G401.6 (cell line): ENCODE data around the gene CLDN18.

ENCODE experiments used
- FAIRE-seq: peaks from 2 replicates; lab custom pipeline; 2012; peaks lifted over from hg19 to GRCh38; lab: Jason Lieb, UNC

The CLDN18 gene

GRCh38 chr3:138025553-138025952 is 15.6 kb downstream of the CLDN18 start:
- FAIRE-seq: no peak

DNA sequence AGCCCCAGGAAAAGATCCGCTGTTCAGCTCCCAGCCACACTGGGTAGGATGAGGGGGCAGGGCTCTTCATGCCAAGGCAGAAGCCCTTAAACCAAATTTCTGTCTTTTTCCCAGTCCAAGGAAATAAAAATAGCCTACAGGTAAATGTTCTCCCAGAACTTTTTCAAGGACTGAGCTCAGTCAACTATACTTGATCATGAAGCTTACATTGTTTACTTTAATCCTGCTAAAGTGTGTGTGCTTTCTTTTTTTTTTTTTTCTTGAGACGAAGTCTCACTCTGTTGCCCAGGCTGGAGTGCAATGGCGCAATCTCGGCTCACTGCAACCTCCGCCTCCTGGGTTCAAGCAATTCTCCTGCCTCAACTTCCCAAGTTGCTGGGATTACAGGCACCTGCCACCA is 17.9 kb downstream of the CLDN18 start:
- no peak for FAIRE-seq

DNA sequence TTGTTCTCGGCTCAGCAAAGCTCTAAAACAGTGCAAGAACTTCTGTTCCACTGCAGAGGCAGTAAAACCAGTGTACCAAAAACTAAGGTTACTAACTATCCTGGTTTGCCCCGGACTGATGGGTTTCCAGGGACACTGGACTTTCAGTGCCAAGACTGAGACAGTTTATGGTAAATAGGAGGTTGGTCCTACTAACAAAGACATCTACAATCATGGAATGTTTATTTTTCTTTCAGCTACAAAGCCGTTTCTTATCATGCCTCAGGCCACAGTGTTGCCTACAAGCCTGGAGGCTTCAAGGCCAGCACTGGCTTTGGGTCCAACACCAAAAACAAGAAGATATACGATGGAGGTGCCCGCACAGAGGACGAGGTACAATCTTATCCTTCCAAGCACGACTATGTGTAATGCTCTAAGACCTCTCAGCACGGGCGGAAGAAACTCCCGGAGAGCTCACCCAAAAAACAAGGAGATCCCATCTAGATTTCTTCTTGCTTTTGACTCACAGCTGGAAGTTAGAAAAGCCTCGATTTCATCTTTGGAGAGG is 20.8 kb downstream of the CLDN18 start:
- no peak for FAIRE-seq

- no peak for FAIRE-seq
These were observed 21.6 kb downstream of the CLDN18 start for GRCh38 chr3:138031536-138031935.

DNA sequence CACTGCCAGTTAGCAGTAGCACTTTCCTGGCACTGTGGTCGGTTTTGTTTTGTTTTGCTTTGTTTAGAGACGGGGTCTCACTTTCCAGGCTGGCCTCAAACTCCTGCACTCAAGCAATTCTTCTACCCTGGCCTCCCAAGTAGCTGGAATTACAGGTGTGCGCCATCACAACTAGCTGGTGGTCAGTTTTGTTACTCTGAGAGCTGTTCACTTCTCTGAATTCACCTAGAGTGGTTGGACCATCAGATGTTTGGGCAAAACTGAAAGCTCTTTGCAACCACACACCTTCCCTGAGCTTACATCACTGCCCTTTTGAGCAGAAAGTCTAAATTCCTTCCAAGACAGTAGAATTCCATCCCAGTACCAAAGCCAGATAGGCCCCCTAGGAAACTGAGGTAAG is 22.6 kb downstream of the CLDN18 start:
- FAIRE-seq: no peak

- FAIRE-seq: no peak
These were observed 23.3 kb downstream of the CLDN18 start for GRCh38 chr3:138033202-138033691.

DNA sequence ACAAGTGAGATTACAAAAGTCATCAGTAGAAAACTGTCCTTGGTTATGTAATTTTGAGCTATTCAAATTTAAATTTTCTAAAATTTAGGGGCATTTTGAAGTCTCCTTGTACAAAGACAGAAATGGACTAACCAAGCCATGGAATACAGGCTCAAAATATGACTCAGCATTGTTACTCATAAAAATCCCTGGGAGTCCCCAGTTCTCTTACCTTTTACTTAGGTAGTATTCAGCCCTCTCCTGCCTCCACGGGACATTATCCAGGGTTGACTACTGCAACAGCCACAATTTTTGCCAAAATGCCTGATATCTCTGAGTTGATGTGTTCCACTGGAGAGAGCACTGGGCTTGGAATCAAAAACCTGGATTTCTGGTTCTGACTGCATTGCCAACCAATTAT is 25.0 kb downstream of the CLDN18 start:
- no peak for FAIRE-seq

DNA sequence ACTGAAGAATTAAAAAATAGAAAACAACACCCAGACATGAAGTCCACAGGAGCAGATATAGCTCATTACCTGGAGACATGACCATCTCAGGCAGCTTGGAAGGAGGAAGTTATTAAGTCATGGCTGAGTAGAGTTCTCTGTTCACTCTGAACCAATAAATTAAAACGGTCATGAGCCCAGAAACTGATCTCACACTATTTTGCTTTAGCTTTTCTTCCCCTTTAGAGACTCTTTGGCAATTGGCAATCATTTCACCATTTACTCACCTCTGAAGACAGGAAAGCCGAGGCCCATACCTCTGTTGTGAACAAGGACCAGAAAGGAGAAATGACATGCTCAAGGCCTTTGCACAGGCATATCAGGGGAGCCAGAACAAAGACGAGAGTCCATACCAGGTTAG is 26.6 kb downstream of the CLDN18 start:
- no peak for FAIRE-seq

- no peak for FAIRE-seq
These were observed 28.9 kb downstream of the CLDN18 start for GRCh38 chr3:138038725-138039462.

DNA sequence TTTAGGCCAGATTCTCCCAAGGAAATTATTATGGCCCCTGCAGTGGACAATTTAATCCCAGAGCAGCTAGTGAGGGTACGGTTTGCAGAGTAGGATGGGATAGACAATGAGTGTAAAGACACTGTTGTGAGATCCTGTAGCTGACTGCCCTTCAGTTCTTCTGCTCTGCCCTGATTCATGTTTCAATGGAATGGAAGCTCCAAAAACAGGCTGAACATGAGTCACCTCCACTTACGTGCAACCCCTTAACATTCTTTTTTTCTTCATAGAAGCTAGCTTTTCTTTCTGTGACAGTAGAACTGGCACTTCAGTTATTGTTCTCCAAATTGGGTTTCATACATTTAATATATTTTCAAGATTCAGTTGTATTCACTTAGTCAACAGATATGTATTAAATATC is 32.1 kb downstream of the CLDN18 start:
- no peak for FAIRE-seq

DNA sequence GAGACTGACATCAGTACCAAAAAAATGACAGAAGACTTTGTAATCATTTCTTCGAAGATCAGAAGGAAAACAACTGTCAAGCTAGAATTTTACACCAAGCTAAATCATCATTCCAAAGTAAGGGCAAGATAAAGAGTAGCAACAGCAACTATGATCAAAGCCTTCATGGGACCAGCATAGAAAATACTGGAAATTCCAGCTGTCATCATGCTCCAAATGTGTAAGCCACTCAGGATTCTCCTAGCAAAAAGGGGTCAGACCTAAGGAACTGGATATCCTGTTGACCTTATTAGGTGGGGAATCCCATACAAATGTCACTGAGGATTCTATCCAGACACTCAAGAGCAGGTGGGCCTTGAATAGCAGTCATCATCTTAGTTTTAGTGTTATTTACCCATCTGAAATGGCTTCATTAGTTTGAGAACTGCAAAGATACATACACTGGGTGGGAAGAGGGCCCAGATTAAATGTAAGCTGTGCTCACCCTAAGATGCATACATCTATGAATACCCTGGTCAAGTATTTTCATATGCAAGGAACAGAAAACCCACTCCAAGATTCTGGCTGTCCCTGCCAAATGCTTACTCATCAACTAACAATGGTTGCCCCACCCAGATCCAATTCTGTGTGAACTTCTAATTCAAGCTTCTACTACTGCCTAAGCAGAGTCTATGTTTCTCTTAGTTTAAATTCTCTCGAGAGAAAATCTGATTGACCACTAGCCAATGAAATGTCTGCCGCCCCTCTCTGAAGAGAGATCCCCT is 33.5 kb downstream of the CLDN18 start:
- no peak for FAIRE-seq

DNA sequence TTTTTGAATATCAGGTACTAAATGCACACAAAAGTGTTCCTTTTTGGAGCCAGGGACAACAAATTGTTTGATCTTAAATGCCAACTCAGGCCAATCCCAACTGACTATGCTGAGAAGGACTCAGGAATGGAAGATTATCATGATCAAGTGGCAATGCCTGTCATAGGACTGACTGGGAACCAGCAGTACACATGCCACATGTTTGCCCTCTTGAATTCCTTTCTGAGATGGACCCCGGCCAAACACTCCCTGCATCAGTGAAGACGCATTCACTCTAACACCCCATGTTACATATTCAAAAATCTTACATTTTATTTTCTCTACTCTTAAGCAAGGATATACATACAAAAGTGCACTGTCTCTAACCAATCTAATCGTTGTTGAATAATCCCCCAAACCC is 36.1 kb downstream of the CLDN18 start:
- FAIRE-seq: no peak

GRCh38 chr3:138046955-138047354 is 37.0 kb downstream of the CLDN18 start:
- FAIRE-seq: no peak

DNA sequence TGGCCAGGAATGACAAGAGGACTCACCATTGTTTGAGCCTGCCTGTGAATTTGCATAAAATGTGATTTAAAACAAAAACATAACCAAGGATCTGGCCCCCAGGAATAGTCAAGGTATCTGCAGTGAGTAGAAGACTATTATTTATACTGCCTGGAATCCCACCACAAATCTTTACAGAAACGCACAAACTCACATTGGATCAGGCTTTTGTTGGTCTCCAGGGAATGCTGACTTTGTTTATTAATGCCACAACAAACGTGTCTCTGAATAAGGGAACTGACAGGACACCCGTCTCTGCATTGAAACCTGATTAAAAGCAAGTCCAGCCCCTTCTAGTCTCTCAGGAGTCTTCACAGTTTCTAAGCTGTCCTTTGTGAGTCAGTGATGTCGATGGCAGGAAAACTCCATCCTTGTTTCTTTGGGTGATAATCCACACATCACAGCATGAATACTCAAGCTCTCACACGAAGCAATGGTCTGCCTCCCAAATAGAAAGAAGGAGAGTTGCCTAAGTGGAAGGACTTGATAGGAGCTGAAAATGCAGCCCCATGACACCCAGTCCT is 37.7 kb downstream of the CLDN18 start:
- no peak for FAIRE-seq

DNA sequence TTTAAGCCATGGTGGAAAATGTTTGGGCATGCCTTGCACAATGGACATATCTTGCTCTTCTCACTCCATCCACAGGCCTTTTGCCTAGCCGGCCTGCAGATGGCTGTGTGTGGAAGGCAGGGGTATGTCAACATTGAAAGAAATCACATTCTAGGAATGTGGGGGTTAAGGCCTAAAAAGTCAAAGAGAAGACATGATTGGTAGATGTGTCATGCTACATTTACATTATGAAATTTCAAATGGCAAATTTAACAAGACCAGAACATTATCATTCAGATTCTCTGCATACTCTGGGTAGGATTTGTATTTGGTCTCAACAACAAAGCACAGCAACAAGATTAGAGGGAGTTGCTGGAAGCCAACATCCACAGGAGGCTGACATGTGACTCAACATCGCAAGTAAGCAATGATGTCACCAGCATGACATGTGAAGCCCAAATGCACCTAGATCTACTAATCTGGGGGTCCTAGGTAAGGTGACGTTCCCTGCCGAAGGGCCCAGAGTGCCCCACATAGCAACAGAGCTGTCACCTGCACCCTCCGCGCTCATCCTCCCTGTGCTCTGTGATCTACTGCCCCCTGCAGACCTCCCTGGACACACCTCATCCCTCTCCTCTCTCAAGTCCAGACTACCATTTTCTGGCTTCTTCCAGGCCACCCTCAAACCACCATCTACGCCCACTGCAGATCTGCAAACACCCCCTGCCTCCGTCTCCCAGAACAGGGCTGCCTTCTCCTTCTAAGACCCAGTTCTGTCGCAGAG is 39.4 kb downstream of the CLDN18 start:
- FAIRE-seq: no peak

GRCh38 chr3:138051947-138052802 is 42.2 kb downstream of the CLDN18 start:
- no peak for FAIRE-seq

- no peak for FAIRE-seq
These were observed 44.1 kb downstream of the CLDN18 start for GRCh38 chr3:138054057-138054456.

DNA sequence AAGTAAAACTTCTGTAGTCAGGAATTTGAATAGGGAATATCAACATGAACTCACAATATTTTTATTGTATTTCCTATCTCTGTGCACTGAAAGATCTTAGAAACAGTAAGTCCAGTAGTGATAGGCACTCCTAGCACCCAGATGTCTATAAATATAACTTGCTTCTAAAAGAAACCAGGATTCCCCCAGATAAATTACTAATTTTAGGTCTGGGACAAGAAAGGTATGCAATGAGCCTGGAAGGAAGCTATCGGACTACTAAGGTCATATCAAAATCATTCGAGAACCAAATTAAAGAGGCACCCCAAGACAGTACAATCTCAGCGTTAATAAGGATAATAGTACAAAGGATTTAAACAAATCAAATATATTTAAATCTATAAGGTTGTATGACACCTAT is 47.4 kb downstream of the CLDN18 start:
- no peak for FAIRE-seq

GRCh38 chr3:138059261-138059660 is 49.3 kb downstream of the CLDN18 start:
- FAIRE-seq: no peak

DNA sequence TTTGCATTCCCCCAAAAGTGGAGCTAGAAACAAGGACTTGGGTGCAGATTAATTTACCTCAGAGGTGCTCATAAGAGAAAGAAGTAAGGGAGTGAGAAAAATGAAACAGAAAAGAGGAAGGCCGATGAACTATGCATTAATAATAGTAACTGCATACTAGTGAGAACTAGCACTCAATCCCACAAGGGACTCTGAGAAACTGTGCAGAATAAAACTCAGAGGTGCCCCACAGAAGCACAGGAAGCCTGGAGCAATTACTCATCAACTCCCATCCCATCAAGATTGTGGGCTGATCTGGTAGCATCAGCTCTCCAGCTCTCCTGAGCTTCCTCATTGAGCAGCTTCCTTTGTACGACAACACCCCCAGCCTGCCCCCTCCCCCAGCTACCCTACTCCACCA is 50.8 kb downstream of the CLDN18 start:
- no peak for FAIRE-seq

DNA sequence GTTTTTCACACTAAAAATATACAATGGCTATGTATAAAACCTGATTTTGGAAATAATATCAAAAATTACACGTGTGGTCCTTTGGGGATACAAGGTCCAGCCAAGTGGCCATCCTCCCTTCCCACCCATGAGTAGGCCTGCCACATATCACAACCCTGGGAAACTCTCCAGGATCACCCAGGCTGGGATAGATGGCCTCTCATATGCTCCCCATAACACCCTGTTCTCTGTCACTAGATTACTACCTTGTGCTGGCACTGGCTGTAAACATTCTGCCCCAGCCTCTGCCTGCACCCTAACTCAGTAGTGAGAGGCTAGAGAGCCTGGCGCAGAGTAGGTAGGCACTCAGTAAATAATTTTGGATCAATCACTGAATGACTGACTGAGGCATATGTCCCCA is 52.1 kb downstream of the CLDN18 start:
- no peak for FAIRE-seq
